RWPE1 (cell line): Measurements from ENCODE around the gene CCDC142.

Experiments
- CTCF ChIA-PET: fragments of 350-600 bp; sonication (Branson Sonifier 250); formaldehyde crosslinking; extraction: SDS; loops from one replicate; lab custom pipeline; 2021; lab: Yijun Ruan, JAX
- POLR2A ChIA-PET: fragments of 400-600 bp; formaldehyde crosslinking; extraction: SDS; loops from one replicate; lab custom pipeline; 2020; ENCODE audit warnings: antibody characterized with exemption; ENCODE audit not compliant: low non-redundant PET; lab: Yijun Ruan, JAX
- DNase-seq: peaks from one replicate; pipeline ENCODE4 v3.0.0; 2012; ENCODE audit warnings: low spot score
- H3K27ac ChIP-seq: fragments of 450-650 bp; 2 replicates; pipeline ENCODE4 v1.5.1; 2017
- TF ChIP-seq, protein P1 (sequence below): fragments of 450-650 bp; conservative IDR thresholded peaks from 2 replicates; pipeline ENCODE4 v1.5.1; 2017; ENCODE audit warnings: low read depth, mild to moderate bottlenecking

The CCDC142 gene

DNA sequence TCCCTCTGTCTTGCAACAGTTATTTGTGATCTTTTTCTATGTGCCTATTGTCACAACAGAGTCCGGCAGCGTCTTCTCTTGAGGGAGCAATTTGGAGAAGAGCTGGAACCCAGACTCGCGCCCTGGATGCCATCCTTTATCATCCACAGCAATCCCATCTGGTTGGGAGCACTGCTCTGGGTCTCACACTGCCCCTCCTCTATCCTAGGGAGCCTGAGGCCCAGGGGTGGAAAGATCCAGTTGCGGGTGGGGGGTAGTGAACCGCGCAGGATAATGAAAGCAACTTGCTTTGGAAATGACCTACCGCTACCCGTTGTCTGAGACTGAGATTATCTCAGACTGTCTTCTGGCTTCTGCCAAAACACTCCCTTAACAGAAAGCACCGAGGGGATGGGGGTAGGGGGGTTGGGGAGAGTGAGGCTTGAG is 23.8 kb downstream of the CCDC142 start:
- ChIA-PET POLR2A (interaction anchor here (0.8 kb wide), 1 partner anchor 12 kb away, joined by 3 read pairs; no protein-coding TSS in a partner anchor), CTCF (interaction anchor here (1.5 kb wide), 1 partner anchor 73 kb away, joined by 4 read pairs; no protein-coding TSS in a partner anchor)
- no peak for DNase-seq
- peak overlapping the region; percentile 98 for H3K27ac ChIP-seq
- TF ChIP-seq, protein P1, sequence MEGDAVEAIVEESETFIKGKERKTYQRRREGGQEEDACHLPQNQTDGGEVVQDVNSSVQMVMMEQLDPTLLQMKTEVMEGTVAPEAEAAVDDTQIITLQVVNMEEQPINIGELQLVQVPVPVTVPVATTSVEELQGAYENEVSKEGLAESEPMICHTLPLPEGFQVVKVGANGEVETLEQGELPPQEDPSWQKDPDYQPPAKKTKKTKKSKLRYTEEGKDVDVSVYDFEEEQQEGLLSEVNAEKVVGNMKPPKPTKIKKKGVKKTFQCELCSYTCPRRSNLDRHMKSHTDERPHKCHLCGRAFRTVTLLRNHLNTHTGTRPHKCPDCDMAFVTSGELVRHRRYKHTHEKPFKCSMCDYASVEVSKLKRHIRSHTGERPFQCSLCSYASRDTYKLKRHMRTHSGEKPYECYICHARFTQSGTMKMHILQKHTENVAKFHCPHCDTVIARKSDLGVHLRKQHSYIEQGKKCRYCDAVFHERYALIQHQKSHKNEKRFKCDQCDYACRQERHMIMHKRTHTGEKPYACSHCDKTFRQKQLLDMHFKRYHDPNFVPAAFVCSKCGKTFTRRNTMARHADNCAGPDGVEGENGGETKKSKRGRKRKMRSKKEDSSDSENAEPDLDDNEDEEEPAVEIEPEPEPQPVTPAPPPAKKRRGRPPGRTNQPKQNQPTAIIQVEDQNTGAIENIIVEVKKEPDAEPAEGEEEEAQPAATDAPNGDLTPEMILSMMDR, result no peak

GRCh38 chr2:74458132-74458937 is 24.5 kb downstream of the CCDC142 start, which contains the start of gene WBP1:
Gene WBP1 (plus strand): TSS chr2:74458438. CDS start chr2:74458603, 165 bp downstream.
- POLR2A ChIA-PET, result interaction anchor here (0.8 to 1.0 kb wide), 2 partner anchors 13 to 18 kb away, joined by 3 to 5 read pairs; no protein-coding TSS in a partner anchor
- peak; percentile 99 for DNase-seq
- TF ChIP-seq, protein P1, result no peak
- H3K27ac ChIP-seq, result peak within 1 kb of the TSS; percentile 98
- CTCF ChIA-PET, result interaction anchor here (1.5 to 1.8 kb wide), 2 partner anchors 25 to 74 kb away, joined by 4 to 6 read pairs; partner anchors contain the start of genes CCDC142 and TTC31

DNA sequence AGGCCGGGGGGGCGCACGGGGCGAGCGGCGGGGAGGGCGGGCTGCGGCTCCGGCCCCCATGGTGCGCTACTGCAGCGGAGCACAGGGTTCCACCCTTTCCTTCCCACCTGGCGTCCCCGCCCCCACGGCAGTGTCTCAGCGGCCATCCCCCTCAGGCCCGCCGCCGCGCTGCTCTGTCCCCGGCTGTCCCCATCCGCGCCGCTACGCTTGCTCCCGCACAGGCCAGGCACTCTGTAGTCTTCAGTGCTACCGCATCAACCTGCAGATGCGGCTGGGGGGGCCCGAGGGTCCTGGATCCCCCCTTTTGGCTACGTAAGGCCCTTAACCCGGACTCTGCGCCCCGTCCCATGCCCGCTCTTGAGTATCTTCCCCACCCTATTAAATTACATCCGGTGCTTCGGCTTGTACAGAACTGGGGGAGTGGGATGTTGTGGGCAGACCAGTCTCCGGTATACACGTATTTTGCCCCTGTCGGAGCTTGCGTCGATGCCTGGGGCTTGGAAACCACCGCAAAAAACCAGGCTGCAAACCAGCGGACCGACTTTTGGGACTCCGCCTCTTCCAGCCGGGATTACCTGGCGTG is 25.2 kb downstream of the CCDC142 start:
- DNase-seq, result peak; percentile 48
- CTCF ChIA-PET, result interaction anchor here (1.8 kb wide), 1 partner anchor 25 kb away, joined by 6 read pairs; the partner anchor contains the start of genes CCDC142 and TTC31
- TF ChIP-seq, protein P1, result no peak
- peak overlapping the region; percentile 98 for H3K27ac ChIP-seq
- POLR2A ChIA-PET, result interaction anchor here (1.0 to 1.1 kb wide), 2 partner anchors 17 to 24 kb away, joined by 4 to 5 read pairs; no protein-coding TSS in a partner anchor

DNA sequence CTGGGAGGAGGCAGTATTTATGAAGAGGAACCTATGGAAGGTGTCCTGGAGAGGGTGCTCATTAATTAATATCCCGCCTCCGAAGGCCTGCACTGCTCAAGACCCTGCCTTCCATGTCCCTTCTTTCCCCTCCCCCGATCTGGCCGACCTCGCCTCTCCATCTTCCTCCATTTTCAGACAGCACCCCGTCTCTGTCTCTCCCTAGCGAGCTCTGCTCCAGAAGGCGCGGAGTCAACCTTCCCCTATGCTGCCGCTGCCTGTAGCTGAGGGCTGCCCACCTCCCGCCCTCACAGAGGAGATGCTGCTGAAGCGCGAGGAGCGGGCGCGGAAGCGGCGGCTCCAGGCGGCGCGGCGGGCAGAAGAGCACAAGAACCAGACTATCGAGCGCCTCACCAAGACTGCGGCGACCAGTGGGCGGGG is 25.7 kb downstream of the CCDC142 start:
- peak overlapping the region; percentile 98 for H3K27ac ChIP-seq
- no peak for DNase-seq
- ChIA-PET CTCF (interaction anchor here (1.8 kb wide), 1 partner anchor 26 kb away, joined by 6 read pairs; the partner anchor contains the start of genes CCDC142 and TTC31), POLR2A (interaction anchor here (1.1 kb wide), 1 partner anchor 24 kb away, joined by 4 read pairs; no protein-coding TSS in a partner anchor)
- TF ChIP-seq, protein P1, result no peak

DNA sequence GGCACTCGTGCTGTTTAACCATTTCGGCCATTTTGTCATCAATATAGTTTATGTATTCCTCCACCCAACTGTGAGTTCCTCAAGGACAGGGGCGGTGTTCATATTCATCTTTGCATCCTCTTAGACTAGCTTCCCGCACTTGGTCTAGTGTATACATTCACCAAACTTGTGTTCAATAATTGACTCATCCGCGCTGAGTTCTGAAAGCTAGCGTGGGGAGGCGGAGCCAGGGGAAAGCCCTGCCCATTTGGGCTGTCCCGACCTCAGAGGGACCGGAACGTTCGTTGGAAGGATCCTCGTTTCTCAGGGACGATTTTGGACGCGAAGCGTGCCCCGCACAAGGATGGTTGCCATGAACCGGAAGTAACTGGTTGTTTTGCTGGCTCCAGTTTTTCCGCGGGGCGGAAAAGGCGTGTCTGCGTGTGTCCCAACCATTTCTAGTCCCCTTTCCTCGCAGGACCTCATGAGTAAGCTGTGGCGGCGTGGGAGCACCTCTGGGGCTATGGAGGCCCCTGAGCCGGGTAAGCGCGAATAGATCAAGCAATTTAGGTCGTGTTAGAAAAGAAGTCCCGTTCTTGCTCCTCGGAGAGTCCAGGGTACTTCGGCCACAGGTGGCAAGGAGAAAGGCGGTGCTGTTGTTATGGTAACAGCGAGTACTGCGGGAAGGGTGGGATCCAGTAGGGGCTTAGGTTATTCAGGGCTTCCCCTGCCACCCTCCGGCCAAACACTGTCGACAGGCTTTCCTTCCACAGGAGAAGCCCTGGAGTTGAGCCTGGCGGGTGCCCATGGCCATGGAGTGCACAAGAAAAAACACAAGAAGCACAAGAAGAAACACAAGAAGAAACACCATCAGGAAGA is 27.9 kb downstream of the CCDC142 start, which contains the start of gene INO80B:
INO80B (plus strand) TSS at position 434 of the 858 bp plus-strand sequence; CDS start at position 464, 30 bp downstream.
- peak within 1 kb of the TSS; percentile 62 for H3K27ac ChIP-seq

More for the DNA sequence above, 27.9 kb downstream of the CCDC142 start, which contains the start of gene INO80B:
- CTCF ChIA-PET, result interaction anchor here (0.6 to 1.2 kb wide), 5 partner anchors 12 to 77 kb away, joined by 3 to 5 read pairs (median 3); no protein-coding TSS in a partner anchor
- TF ChIP-seq, protein P1, result no peak
- POLR2A ChIA-PET, result interaction anchor here (0.5 to 1.0 kb wide), 2 partner anchors 12 kb away, joined by 4 to 8 read pairs; no protein-coding TSS in a partner anchor
- DNase-seq, result peak; percentile 88
